Right lobe of liver (tissue), 4 donors: ENCODE data around the gene CFAP92.

Experiments used
- CTCF ChIP-seq, 4 donors: fragments of 200-600 bp in 3 of 4; fragments of 450-650 bp in 1 of 4; IDR thresholded peaks; one replicate each; pipeline versions ENCODE4 v1.5.1 to v1.8.0; 2016 to 2022; ENCODE audit warnings: antibody characterized with exemption in 4 of 4, mild to moderate bottlenecking in 2 of 4
- POLR2A ChIP-seq: fragments of 450-650 bp; IDR thresholded peaks from one replicate; pipeline ENCODE4 v1.6.1; 2017; ENCODE audit warnings: antibody characterized with exemption, mild to moderate bottlenecking
- donor health status: DM: no; HTN: no; CAD: no.
- donor health status: DM: no; HTN: no; CAD: no.
- donor health status: DM: no; HTN: yes; CAD: no.

GRCh38 chr3:128929364-128929763 is 64.5 kb downstream of the CFAP92 start:
- TF ChIP-seq CTCF (IDR thresholded peaks at IDR 0.05) (no peak), POLR2A (no peak)
